Spleen (tissue), 11 donors: Measurements from ENCODE around the gene CCSER2. TPM values are rescaled to one million over a fixed set of nuclear protein-coding genes. Genes with fewer than 3 reads are reported as not detected.
A peak's percentile ranks its signal among the peaks of the same experiment; 100 is the strongest.

Experiments used
- DNase-seq: peaks from one replicate; pipeline ENCODE4 v3.0.0-alpha.2; 2020
- H3K27ac ChIP-seq, 8 donors: fragments of 200-600 bp; sonication (generic) in 7 of 8; 1 replicate in 4 of 8; 2 replicates in 4 of 8; pipeline versions ENCODE4 v1.5.0 to v1.8.0; 2016 to 2021; ENCODE audit warnings: inconsistent platforms in 4 of 8, mild to moderate bottlenecking in 4 of 8, moderate library complexity in 1 of 8
- H3K27me3 ChIP-seq, 7 donors: fragments of 200-600 bp; sonication (generic) in 6 of 7; replicated peaks in 1 of 7; 1 replicate in 4 of 7; 2 replicates in 3 of 7; pipeline versions ENCODE4 v1.5.0 to v1.8.0; 2016 to 2021; ENCODE audit warnings: inconsistent platforms in 3 of 7, mild to moderate bottlenecking in 1 of 7
- H3K36me3 ChIP-seq, 6 donors: fragments of 200-600 bp; sonication (generic) in 5 of 6; 1 replicate in 4 of 6; 2 replicates in 2 of 6; pipeline versions ENCODE4 v1.5.0 to v1.8.0; 2016 to 2021; ENCODE audit warnings: inconsistent platforms in 2 of 6
- H3K4me1 ChIP-seq, 6 donors: fragments of 200-600 bp; sonication (generic) in 5 of 6; 1 replicate in 3 of 6; 2 replicates in 3 of 6; pipeline versions ENCODE4 v1.5.0 to v1.8.0; 2016 to 2021; ENCODE audit warnings: inconsistent platforms in 3 of 6
- H3K4me3 ChIP-seq, 8 donors: fragments of 200-600 bp; sonication (generic) in 7 of 8; 1 replicate in 4 of 8; 2 replicates in 4 of 8; pipeline versions ENCODE4 v1.5.0 to v1.8.0; 2016 to 2021; ENCODE audit warnings: inconsistent platforms in 4 of 8, mild to moderate bottlenecking in 4 of 8, moderate library complexity in 2 of 8
- H3K9me3 ChIP-seq, 8 donors: fragments of 200-600 bp; sonication (generic) in 7 of 8; 1 replicate in 4 of 8; 2 replicates in 4 of 8; pipeline versions ENCODE4 v1.5.0 to v1.8.0; 2016 to 2021; ENCODE audit warnings: inconsistent platforms in 4 of 8
- CTCF ChIP-seq, 11 experiments: fragments of 200-600 bp in 7 of 11; fragments of 450-650 bp in 4 of 11; sonication (generic) in 4 of 11; IDR thresholded peaks in 8 of 11; conservative IDR thresholded peaks in 3 of 11; 1 replicate in 7 of 11; 2 replicates in 4 of 11; pipeline versions ENCODE4 v1.4.0 to v1.8.0; 2016 to 2021; ENCODE audit warnings: antibody characterized with exemption in 11 of 11, inconsistent platforms in 4 of 11, mild to moderate bottlenecking in 1 of 11
- POLR2A ChIP-seq, 3 donors: fragments of 450-650 bp; IDR thresholded peaks; one replicate each; pipeline ENCODE4 v1.5.1; 2017; ENCODE audit warnings: antibody characterized with exemption in 3 of 3, mild to moderate bottlenecking in 1 of 3
- POLR2AphosphoS5 ChIP-seq, 3 donors: sonication (generic); formaldehyde crosslinking; IDR thresholded peaks; one replicate each; pipeline ENCODE4 v1.5.1; 2017; ENCODE audit warnings: antibody characterized with exemption in 3 of 3
- WGBS, 5 donors: extraction: QIAGEN DNeasy Blood & Tissue Kit in 3 of 5; methylation state at CpG; one replicate each; pipeline versions ENCODE4 v1.1.5 to v1.1.7; 2013 to 2018; 5-methylcytosine and 5-hydroxymethylcytosine counted together
- intact Hi-C: fragments of 100-400 bp; cut with DNase I; formaldehyde crosslinking; loops from one replicate; pipeline ENCODE4 v1.15.0; 2023; ENCODE audit warnings: low total_unique reads
- polyA plus RNA-seq, 3 donors: library from polyadenylated mRNA; stranded (reverse); fragments of 200-250 nt; gene quantifications; one replicate each; pipeline ENCODE4 v1.2.1, GENCODE V29; 2013
- total RNA-seq, 7 donors: library from RNA; depleted of rRNA in 3 of 7; stranded (reverse); fragments of >200 nt in 3 of 7; fragmentation: NEBNext Ultra II Directional in 4 of 7; extraction: Animal tissue kit (Norgen Biotek cat#: 25700) in 4 of 7; gene quantifications; one replicate each; pipeline versions ENCODE4 v1.1.0 to v1.2.1, GENCODE V29; 2016 to 2021
- donor health status: healthy with polysubstance abuse.
- donor health status: DM: no; HTN: no; CAD: no; lungs with moderate emphysema.
- donor health status: DM: no; HTN: no; CAD: no.
- donor health status: Bipolar disorder and iron deficiency.
- donor health status: healthy.
- donor health status: DM: no; HTN: no; CAD: no.
- donor health status: DM: yes; HTN: yes; CAD: no.

The CCSER2 gene
- total and polyA plus RNA-seq, 10 donors = 5.3 to 61.4 (median 45.2) TPM

- Histone ChIP-seq H3K27ac (peak overlapping the region in 3 of 8 donors; percentile 51 to 71 (median 54)), H3K4me1 (peaks cover 15 to 93% (median 61%) of the 10 kb centered on the region in 6 donors), H3K9me3 (no peaks in the 10 kb centered on the region), H3K4me3 (no peak overlapping the region), H3K27me3 (no peaks in the 10 kb centered on the region), H3K36me3 (no peaks in the 10 kb centered on the region)
- 80 to 91% (median 83%) methylated on average over 2 of the region's 2 CpGs for WGBS, 5 donors
- intact Hi-C loops = no loop called here
- DNase-seq = no peak
- TF ChIP-seq CTCF (IDR thresholded peaks at IDR 0.05 in 8 of 11, conservative IDR thresholded peaks at IDR 0.05 in 3 of 11) = no peak
- TF ChIP-seq POLR2AphosphoS5 (IDR thresholded peaks at IDR 0.05) = no peak
- TF ChIP-seq POLR2A (IDR thresholded peaks at IDR 0.05) = no peak
Measured at GRCh38 chr10:84334811-84335210, 6.4 kb downstream of the CCSER2 start.

- WGBS, 5 donors = 63 to 85% (median 74%) methylated on average over 3 of the region's 3 CpGs
- DNase-seq = no peak
- Histone ChIP-seq H3K36me3 (no peaks in the 10 kb centered on the region), H3K4me3 (no peak overlapping the region), H3K27me3 (no peaks in the 10 kb centered on the region), H3K27ac (no peak overlapping the region), H3K4me1 (peaks cover 8 to 93% (median 55%) of the 10 kb centered on the region in 6 donors), H3K9me3 (no peaks in the 10 kb centered on the region)
- TF ChIP-seq POLR2AphosphoS5 (IDR thresholded peaks at IDR 0.05) = no peak
- TF ChIP-seq POLR2A (IDR thresholded peaks at IDR 0.05) = no peak
- TF ChIP-seq CTCF (IDR thresholded peaks at IDR 0.05 in 8 of 11, conservative IDR thresholded peaks at IDR 0.05 in 3 of 11) = no peak
- intact Hi-C loops = no loop called here
Measured at GRCh38 chr10:84335516-84335915, 7.1 kb downstream of the CCSER2 start.

GRCh38 chr10:84336406-84337090 is 8.2 kb downstream of the CCSER2 start:
- WGBS, 5 donors = 88 to 98% (median 95%) methylated on average over 5 of the region's 5 CpGs
- Histone ChIP-seq H3K27me3 (no peaks in the 10 kb centered on the region), H3K4me1 (peaks cover 6 to 93% (median 48%) of the 10 kb centered on the region in 6 donors), H3K4me3 (no peak overlapping the region), H3K36me3 (no peaks in the 10 kb centered on the region), H3K9me3 (no peaks in the 10 kb centered on the region), H3K27ac (no peak overlapping the region)
- no peak for DNase-seq
- intact Hi-C loops = no loop called here
- TF ChIP-seq POLR2A (IDR thresholded peaks at IDR 0.05) (no peak), CTCF (IDR thresholded peaks at IDR 0.05 in 8 of 11, conservative IDR thresholded peaks at IDR 0.05 in 3 of 11) (no peak), POLR2AphosphoS5 (IDR thresholded peaks at IDR 0.05) (no peak)

GRCh38 chr10:84337199-84337598 is 8.8 kb downstream of the CCSER2 start:
- 82 to 91% (median 88%) methylated on average over 3 of the region's 3 CpGs for WGBS, 5 donors
- peaks cover 9 to 94% (median 50%) of the 10 kb centered on the region in 6 donors for H3K4me1 ChIP-seq
- H3K4me3 ChIP-seq = no peak overlapping the region
- no peak for DNase-seq
- TF ChIP-seq CTCF (IDR thresholded peaks at IDR 0.05 in 8 of 11, conservative IDR thresholded peaks at IDR 0.05 in 3 of 11) (no peak), POLR2A (IDR thresholded peaks at IDR 0.05) (no peak), POLR2AphosphoS5 (IDR thresholded peaks at IDR 0.05) (no peak)
- no peaks in the 10 kb centered on the region for H3K9me3 ChIP-seq
- H3K27me3 ChIP-seq = no peaks in the 10 kb centered on the region
- intact Hi-C loops = no loop called here
- H3K27ac ChIP-seq = no peak overlapping the region
- no peaks in the 10 kb centered on the region for H3K36me3 ChIP-seq
